H1 (cell line): ENCODE results near the gene PI4K2A. TPM values are rescaled to one million over a fixed set of nuclear protein-coding genes. Genes with fewer than 3 reads are reported as not detected.

Experiments
- CTCF ChIA-PET: fragments of 300-600 bp; sonication (Branson Sonifier 250); formaldehyde crosslinking; loops from one replicate; lab custom pipeline; 2021; ENCODE audit not compliant: partially characterized antibody; lab: Charles Lee
- POLR2A ChIA-PET: fragments of 300-600 bp; sonication (Branson Sonifier 250); formaldehyde crosslinking; loops from one replicate; lab custom pipeline; 2021; ENCODE audit warnings: inconsistent platforms; ENCODE audit not compliant: partially characterized antibody; lab: Charles Lee
- DNase-seq, 2 experiments: peaks; one replicate each; pipeline versions ENCODE4 v3.0.0 to v3.0.0-alpha.2; 2010 to 2022; ENCODE audit warnings: low spot score in 2 of 2, low read depth in 1 of 2, mixed read lengths in 1 of 2
- FAIRE-seq: peaks from 2 replicates; lab custom pipeline; 2011; peaks lifted over from hg19 to GRCh38; lab: Jason Lieb, UNC
- H2AFZ ChIP-seq: 2 replicates; pipeline ENCODE4 v1.8.1; 2012; ENCODE audit warnings: low read length, inconsistent platforms
- H2AK5ac ChIP-seq: 2 replicates; pipeline ENCODE4 v1.6.1; 2013; ENCODE audit warnings: low read depth, low read length
- H2BK120ac ChIP-seq: replicated peaks from 2 replicates; pipeline ENCODE3; 2013; ENCODE audit warnings: low read depth, low read length, inconsistent platforms
- H2BK12ac ChIP-seq: 2 replicates; pipeline ENCODE4 v1.6.1; 2013; ENCODE audit warnings: low read depth, low read length
- H2BK15ac ChIP-seq: 2 replicates; pipeline ENCODE4 v1.6.1; 2013; ENCODE audit warnings: low read length
- H2BK20ac ChIP-seq: 2 replicates; pipeline ENCODE4 v1.6.1; 2013; ENCODE audit warnings: low read length
- H2BK5ac ChIP-seq: 2 replicates; pipeline ENCODE4 v1.6.1; 2013; ENCODE audit warnings: low read depth, low read length
- H3K14ac ChIP-seq: 2 replicates; pipeline ENCODE4 v1.6.1; 2013; ENCODE audit warnings: inconsistent platforms; ENCODE audit not compliant: insufficient read length
- H3K18ac ChIP-seq: 2 replicates; pipeline ENCODE4 v1.6.1; 2013; ENCODE audit warnings: low read length; ENCODE audit errors: extremely low read depth
- H3K23ac ChIP-seq: 2 replicates; pipeline ENCODE4 v1.6.1; 2013; ENCODE audit warnings: inconsistent platforms; ENCODE audit not compliant: insufficient read length
- H3K23me2 ChIP-seq: 2 replicates; pipeline ENCODE4 v1.6.1; 2013; ENCODE audit warnings: low read depth, low read length
- H3K27ac ChIP-seq: 2 replicates; pipeline ENCODE4 v1.6.1; 2011; ENCODE audit warnings: low read depth, low read length, inconsistent platforms
- H3K27me3 ChIP-seq, 4 experiments: replicated peaks in 1 of 4; 1 replicate in 1 of 4; 2 replicates in 3 of 4; pipeline versions ENCODE4 v1.6.1 to v1.8.1; 2011 to 2013; ENCODE audit warnings: low read length in 3 of 4, mild to moderate bottlenecking in 3 of 4, inconsistent platforms in 2 of 4, mixed read lengths in 2 of 4, moderate library complexity in 1 of 4; ENCODE audit not compliant: control insufficient read depth in 3 of 4, insufficient read depth in 3 of 4; ENCODE audit errors: extremely low read depth in 1 of 4
- H3K36me3 ChIP-seq, 4 experiments: 2 replicates each; pipeline versions ENCODE4 v1.6.1 to v1.8.1; 2011 to 2013; ENCODE audit warnings: mild to moderate bottlenecking in 4 of 4, low read length in 3 of 4, moderate library complexity in 2 of 4, control low read depth in 1 of 4, inconsistent platforms in 1 of 4; ENCODE audit not compliant: insufficient read depth in 4 of 4, control insufficient read depth in 2 of 4
- H3K4ac ChIP-seq: replicated peaks from 2 replicates; pipeline ENCODE3; 2013; ENCODE audit warnings: low read length, low read depth, mixed read lengths, inconsistent platforms; ENCODE audit not compliant: insufficient read length
- H3K4me1 ChIP-seq, 4 experiments: replicated peaks in 1 of 4; 1 replicate in 1 of 4; 2 replicates in 3 of 4; pipeline versions ENCODE4 v1.6.1 to v1.8.1; 2011 to 2013; ENCODE audit warnings: low read length in 3 of 4, inconsistent platforms in 2 of 4, mixed read lengths in 1 of 4; ENCODE audit not compliant: insufficient read depth in 4 of 4, control insufficient read depth in 3 of 4
- H3K4me2 ChIP-seq, 2 experiments: 2 replicates each; pipeline versions ENCODE4 v1.6.1 to v1.8.1; 2011 to 2013; ENCODE audit warnings: low read depth in 2 of 2, low read length in 2 of 2, control low read depth in 1 of 2, inconsistent platforms in 1 of 2, mild to moderate bottlenecking in 1 of 2; ENCODE audit not compliant: insufficient read depth in 1 of 2
- H3K4me3 ChIP-seq, 4 experiments: fragments of 200-600, 300-600 bp in 1 of 4; sonication (generic), shearing (Covaris generic), sonication (Bioruptor Twin) in 1 of 4; 2 replicates each; pipeline versions ENCODE4 v1.5.1 to v1.8.1; 2011 to 2016; ENCODE audit warnings: low read length in 4 of 4, low read depth in 3 of 4, control low read depth in 2 of 4, inconsistent platforms in 2 of 4, mild to moderate bottlenecking in 2 of 4, mixed read lengths in 1 of 4, moderate library complexity in 1 of 4; ENCODE audit not compliant: insufficient read depth in 2 of 4; ENCODE audit errors: extremely low read depth in 1 of 4
- H3K56ac ChIP-seq: replicated peaks from 2 replicates; pipeline ENCODE3; 2013; ENCODE audit warnings: low read depth, mild to moderate bottlenecking, mixed read lengths, low read length, inconsistent platforms; ENCODE audit not compliant: insufficient read length
- H3K79me1 ChIP-seq: 2 replicates; pipeline ENCODE4 v1.6.1; 2013; ENCODE audit warnings: low read depth, low read length, control low read depth
- H3K79me2 ChIP-seq, 2 experiments: 2 replicates each; pipeline versions ENCODE4 v1.6.1 to v1.8.1; 2012 to 2013; ENCODE audit warnings: low read length in 2 of 2, mild to moderate bottlenecking in 2 of 2, inconsistent platforms in 1 of 2; ENCODE audit not compliant: insufficient read depth in 2 of 2, control insufficient read depth in 1 of 2
- H3K9ac ChIP-seq, 4 experiments: replicated peaks in 1 of 4; 1 replicate in 1 of 4; 2 replicates in 3 of 4; pipeline versions ENCODE4 v1.6.1 to v1.8.1; 2011 to 2013; ENCODE audit warnings: low read depth in 3 of 4, low read length in 3 of 4, control low read depth in 2 of 4, mild to moderate bottlenecking in 2 of 4, moderate library complexity in 2 of 4, inconsistent platforms in 1 of 4; ENCODE audit errors: extremely low read depth in 1 of 4
- H3K9me3 ChIP-seq, 2 experiments: 2 replicates each; pipeline versions ENCODE4 v1.6.1 to v1.8.1; 2012 to 2013; ENCODE audit warnings: mild to moderate bottlenecking in 2 of 2, moderate library complexity in 2 of 2, control low read depth in 1 of 2, inconsistent platforms in 1 of 2, low read depth in 1 of 2, low read length in 1 of 2, mixed read lengths in 1 of 2; ENCODE audit not compliant: insufficient read depth in 2 of 2
- H4K20me1 ChIP-seq, 2 experiments: replicated peaks in 1 of 2; 2 replicates each; pipeline versions ENCODE3 to v1.8.1; 2011 to 2013; ENCODE audit warnings: inconsistent platforms in 2 of 2, low read length in 2 of 2, mild to moderate bottlenecking in 1 of 2; ENCODE audit not compliant: insufficient read depth in 2 of 2, control insufficient read depth in 1 of 2
- H4K5ac ChIP-seq: 2 replicates; pipeline ENCODE4 v1.6.1; 2013; ENCODE audit warnings: low read length, low read depth, mixed read lengths, inconsistent platforms; ENCODE audit not compliant: insufficient read length
- H4K8ac ChIP-seq: 2 replicates; pipeline ENCODE4 v1.8.0; 2013; ENCODE audit warnings: mild to moderate bottlenecking, moderate library complexity, low read length, inconsistent platforms; ENCODE audit not compliant: insufficient read depth; ENCODE audit errors: extremely low read depth
- H4K91ac ChIP-seq: replicated peaks from 2 replicates; pipeline ENCODE3; 2013; ENCODE audit warnings: low read length, mixed read lengths, inconsistent platforms; ENCODE audit not compliant: insufficient read length
- ATF2 ChIP-seq: IDR thresholded peaks from 2 replicates; pipeline ENCODE4 v1.6.1; 2012; ENCODE audit warnings: low read length, inconsistent platforms
- CBX5 ChIP-seq: fragments of 300-800, 300-1000 bp; sonication (generic); IDR thresholded peaks from 2 replicates; pipeline ENCODE4 v1.7.1; 2016; ENCODE audit warnings: antibody characterized with exemption, low read length, low read depth
- GTF2F1 ChIP-seq: IDR thresholded peaks from 2 replicates; pipeline ENCODE4 v1.6.1; 2012; ENCODE audit warnings: low read depth, low read length, improper control_type of control experiment, borderline replicate concordance
- POLR2A ChIP-seq, 2 experiments: IDR thresholded peaks; 1 replicate in 1 of 2; 2 replicates in 1 of 2; pipeline ENCODE4 v1.6.1; 2011; ENCODE audit warnings: low read depth in 2 of 2, low read length in 2 of 2, mild to moderate bottlenecking in 2 of 2; ENCODE audit errors: control extremely low read depth in 1 of 2
- RBBP5 ChIP-seq: IDR thresholded peaks from 2 replicates; pipeline ENCODE4 v1.7.1; 2012; ENCODE audit warnings: low read depth, mild to moderate bottlenecking, inconsistent platforms, low read length, moderate library complexity, borderline replicate concordance
- TBP ChIP-seq: IDR thresholded peaks from 2 replicates; pipeline ENCODE4 v1.6.1; 2011; ENCODE audit warnings: low read depth, low read length, improper control_type of control experiment
- USF2 ChIP-seq: IDR thresholded peaks from 2 replicates; pipeline ENCODE4 v1.6.1; 2011; ENCODE audit warnings: low read length, improper control_type of control experiment
- WGBS, 2 experiments: shearing (Covaris generic) in 1 of 2; methylation state at CpG; one replicate each; pipeline versions ENCODE4 v1.1.6 to v1.1.7; 2013 to 2015; ENCODE audit warnings: low lambda C conversion rate in 2 of 2, mixed read lengths in 2 of 2, inconsistent platforms in 1 of 2, low coverage in 1 of 2, missing lambda C conversion rate in 1 of 2; ENCODE audit not compliant: insufficient replicate concordance in 2 of 2, insufficient coverage in 1 of 2, insufficient read length in 1 of 2; ENCODE audit errors: extremely low coverage in 1 of 2, missing lambda C conversion rate in 1 of 2; 5-methylcytosine and 5-hydroxymethylcytosine counted together
- polyA plus RNA-seq, 7 experiments: library from polyadenylated mRNA; depleted of rRNA in 3 of 7; stranded (reverse) in 5 of 7; unstranded in 2 of 7; fragments of >200 nt in 5 of 7; fragments of 200-250 nt in 2 of 7; gene quantifications; 1 replicate in 5 of 7; 2 replicates in 1 of 7; 4 replicates in 1 of 7; pipeline versions ENCODE4 v1.2.1 to v1.2.3, GENCODE V29; 2011 to 2013; ENCODE audit warnings: missing spikeins in 2 of 7, mixed read lengths in 2 of 7
- total RNA-seq: library from RNA; stranded (reverse); fragmentation: NEBNext Ultra II Directional; extraction: Animal tissue kit (Norgen Biotek cat#: 25700); gene quantifications from 2 replicates; pipeline ENCODE4 v1.2.1, GENCODE V29; 2021

PI4K2A gene
- total and polyA plus RNA-seq, 2 of the 8 experiments (the other 6 are each of a cell fraction or from before 2014, with no cell fraction given) = 20.7 to 21.9 TPM

GRCh38 chr10:97601268-97602215 lies 38.9 kb upstream of the PI4K2A start:
- Histone ChIP-seq H4K8ac (no peak overlapping the region), H4K20me1 (no peaks in the 10 kb centered on the region), H2BK12ac (no peak overlapping the region), H3K4ac (no peak overlapping the region), H3K9ac (no peak overlapping the region), H3K79me1 (no peaks in the 10 kb centered on the region), H3K36me3 (no peaks in the 10 kb centered on the region), H4K5ac (no peak overlapping the region), H2AK5ac (no peak overlapping the region), H4K91ac (no peak overlapping the region), H3K4me3 (no peak overlapping the region), H3K4me2 (no peak overlapping the region), H2BK15ac (no peak overlapping the region), H3K56ac (no peak overlapping the region), H2BK20ac (no peak overlapping the region), H3K14ac (no peak overlapping the region), H3K27ac (no peak overlapping the region), H3K27me3 (no peaks in the 10 kb centered on the region), H2BK120ac (no peak overlapping the region), H2BK5ac (no peak overlapping the region), H3K23me2 (no peaks in the 10 kb centered on the region), H3K23ac (no peak overlapping the region), H3K9me3 (no peaks in the 10 kb centered on the region), H3K79me2 (no peaks in the 10 kb centered on the region), H2AFZ (no peak overlapping the region), H3K18ac (no peak overlapping the region), H3K4me1 (peaks cover 0 to 2% (median under 1%) of the 10 kb centered on the region in 4 experiments; a peak in 1 of 7 replicates)
- ChIA-PET CTCF (interaction anchor here (0.6 to 4.3 kb wide), 9 partner anchors 9 to 134 kb away, joined by 3 to 24 read pairs (median 4); partner anchors contain the start of gene ANKRD2), POLR2A (interaction anchor here (0.6 to 1.3 kb wide), 3 partner anchors 9 to 490 kb away, joined by 4 to 5 read pairs (median 4); no protein-coding TSS in a partner anchor)
- WGBS, 2 experiments = 78% methylated on average over 21 of the region's 21 CpGs; no CpG with 5 or more reads in 1 of the 2 experiments
- DNase-seq = no peak
- no peak for FAIRE-seq
- TF ChIP-seq POLR2A (IDR thresholded peaks at IDR 0.05; ENCODE audit: control extremely low read depth in 1 of 2, low read depth in 2 of 2, low read length in 2 of 2) (no peak), ATF2 (no peak), TBP (no peak), GTF2F1 (no peak), RBBP5 (no peak), USF2 (no peak), CBX5 (no peak)
